HG03469 (cell line): ENCODE results near the gene MACROD2.

ENCODE experiments used
- ATAC-seq: cut with Tn5 transposase; IDR thresholded peaks from one replicate; pipeline ENCODE4 v1.9.1; 2021; ENCODE audit warnings: mild to moderate bottlenecking, moderate library complexity, moderate number of reproducible peaks; ENCODE audit not compliant: unreplicated experiment

The MACROD2 gene

GRCh38 chr20:15439551-15439950 is 1444.2 kb downstream of the MACROD2 start:
- no peak for ATAC-seq

- ATAC-seq = no peak
These were observed 1444.9 kb downstream of the MACROD2 start for GRCh38 chr20:15440049-15440820.

- no peak for ATAC-seq
These were observed 1449.9 kb downstream of the MACROD2 start for GRCh38 chr20:15445056-15445840.

- ATAC-seq = no peak
These were observed 1451.1 kb downstream of the MACROD2 start for GRCh38 chr20:15446373-15446772.

GRCh38 chr20:15447549-15447948 is 1452.2 kb downstream of the MACROD2 start:
- no peak for ATAC-seq

- no peak for ATAC-seq
These were observed 1453.7 kb downstream of the MACROD2 start for GRCh38 chr20:15449061-15449460.

- ATAC-seq = no peak
These were observed 1455.9 kb downstream of the MACROD2 start for GRCh38 chr20:15451241-15451640.

GRCh38 chr20:15455279-15455678 is 1460.0 kb downstream of the MACROD2 start:
- no peak for ATAC-seq

GRCh38 chr20:15461938-15462337 is 1466.6 kb downstream of the MACROD2 start:
- no peak for ATAC-seq

GRCh38 chr20:15475483-15475882 is 1480.2 kb downstream of the MACROD2 start:
- no peak for ATAC-seq

GRCh38 chr20:15476186-15476585 is 1480.9 kb downstream of the MACROD2 start:
- no peak for ATAC-seq

GRCh38 chr20:15476781-15477180 is 1481.5 kb downstream of the MACROD2 start:
- ATAC-seq = no peak

GRCh38 chr20:15482525-15482924 is 1487.2 kb downstream of the MACROD2 start:
- no peak for ATAC-seq

- no peak for ATAC-seq
These were observed 1490.2 kb downstream of the MACROD2 start for GRCh38 chr20:15485519-15485918.

- no peak for ATAC-seq
These were observed 1491.7 kb downstream of the MACROD2 start for GRCh38 chr20:15487030-15487429.

- no peak for ATAC-seq
These were observed 1492.4 kb downstream of the MACROD2 start for GRCh38 chr20:15487682-15488081.

- no peak for ATAC-seq
These were observed 1496.3 kb downstream of the MACROD2 start for GRCh38 chr20:15491575-15491974.

- ATAC-seq = no peak
These were observed 1499.5 kb downstream of the MACROD2 start for GRCh38 chr20:15494851-15495250.

- no peak for ATAC-seq
These were observed 1501.3 kb downstream of the MACROD2 start for GRCh38 chr20:15496501-15497039.

GRCh38 chr20:15498926-15499325 is 1503.6 kb downstream of the MACROD2 start:
- no peak for ATAC-seq

- ATAC-seq = no peak
These were observed 1511.0 kb downstream of the MACROD2 start for GRCh38 chr20:15506311-15506710.

GRCh38 chr20:15507151-15507550 is 1511.8 kb downstream of the MACROD2 start:
- ATAC-seq = no peak
